ENCODE measurements around the gene CFAP97D2. TPM values are rescaled to one million over a fixed set of nuclear protein-coding genes. Genes with fewer than 3 reads are reported as not detected.
"Not testable (repeated sequence)": the region's sequence is repeated elsewhere in the genome, so short reads cannot be mapped to it uniquely, and the experiment has no call there.

Gene CFAP97D2
- total and polyA plus RNA-seq, 4 donors = 0.22 to 3.0 (median 0.65) TPM; not detected in 1

GRCh38 chr13:114166381-114167131, 12.5 kb upstream of the CFAP97D2 start:
- Histone ChIP-seq H3K9me3 (ENCODE audit: control insufficient read depth, insufficient read depth, low read length) (no peaks in the 10 kb centered on the region), H3K27ac (ENCODE audit: low read depth, low read length) (peak overlapping the region; percentile 80), H3K4me1 (ENCODE audit: control insufficient read depth, insufficient read depth, low read length) (peaks cover 45% of the 10 kb centered on the region), H3K4me3 (ENCODE audit: low read depth, low read length) (no peak overlapping the region), H3K36me3 (ENCODE audit: control insufficient read depth, insufficient read depth, low read length) (no peaks in the 10 kb centered on the region), H3K27me3 (ENCODE audit: control insufficient read depth, insufficient read depth, low read length) (peaks cover 2% of the 10 kb centered on the region)
- WGBS (ENCODE audit: insufficient coverage) = 21% methylated on average over 20 of the region's 20 CpGs
- peak; percentile 53 to 92 (median 66) for DNase-seq (ENCODE audit: low read depth in 4 of 6, low spot score in 6 of 6)

- Histone ChIP-seq H3K27ac (ENCODE audit: low read depth, low read length) (peak overlapping the region; percentile 80), H3K4me1 (ENCODE audit: control insufficient read depth, insufficient read depth, low read length) (peaks cover 39% of the 10 kb centered on the region), H3K27me3 (ENCODE audit: control insufficient read depth, insufficient read depth, low read length) (no peaks in the 10 kb centered on the region), H3K9me3 (ENCODE audit: control insufficient read depth, insufficient read depth, low read length) (no peaks in the 10 kb centered on the region), H3K36me3 (ENCODE audit: control insufficient read depth, insufficient read depth, low read length) (no peaks in the 10 kb centered on the region), H3K4me3 (ENCODE audit: low read depth, low read length) (no peak overlapping the region)
- 43% methylated on average over 5 of the region's 5 CpGs for WGBS (ENCODE audit: insufficient coverage)
- DNase-seq (ENCODE audit: low read depth in 4 of 6, low spot score in 6 of 6) = peak in 2 of 6 donors; percentile 30 to 49
These were observed 11.6 kb upstream of the CFAP97D2 start for GRCh38 chr13:114167426-114167825.

- no peak overlapping the region for H3K27ac ChIP-seq (ENCODE audit: low read depth, low read length)
- 100% methylated on average over 3 of the region's 5 CpGs for WGBS (ENCODE audit: insufficient coverage)
- no peak overlapping the region for H3K4me3 ChIP-seq (ENCODE audit: low read depth, low read length)
- H3K36me3 ChIP-seq (ENCODE audit: control insufficient read depth, insufficient read depth, low read length) = no peaks in the 10 kb centered on the region
- no peaks in the 10 kb centered on the region for H3K27me3 ChIP-seq (ENCODE audit: control insufficient read depth, insufficient read depth, low read length)
- H3K9me3 ChIP-seq (ENCODE audit: control insufficient read depth, insufficient read depth, low read length) = no peaks in the 10 kb centered on the region
- peaks cover 35% of the 10 kb centered on the region for H3K4me1 ChIP-seq (ENCODE audit: control insufficient read depth, insufficient read depth, low read length)
- DNase-seq (ENCODE audit: low read depth in 4 of 6, low spot score in 6 of 6) = no peak
These were observed 11.2 kb upstream of the CFAP97D2 start for GRCh38 chr13:114167885-114168284.

- H3K9me3 ChIP-seq (ENCODE audit: control insufficient read depth, insufficient read depth, low read length) = no peaks in the 10 kb centered on the region
- no peak for DNase-seq (ENCODE audit: low read depth in 4 of 6, low spot score in 6 of 6)
- no peaks in the 10 kb centered on the region for H3K36me3 ChIP-seq (ENCODE audit: control insufficient read depth, insufficient read depth, low read length)
- 78% methylated on average over 1 of the region's 3 CpGs for WGBS (ENCODE audit: insufficient coverage)
- no peak overlapping the region for H3K27ac ChIP-seq (ENCODE audit: low read depth, low read length)
- H3K4me3 ChIP-seq (ENCODE audit: low read depth, low read length) = no peak overlapping the region
- no peaks in the 10 kb centered on the region for H3K27me3 ChIP-seq (ENCODE audit: control insufficient read depth, insufficient read depth, low read length)
- no peaks in the 10 kb centered on the region for H3K4me1 ChIP-seq (ENCODE audit: control insufficient read depth, insufficient read depth, low read length)
These were observed 5.8 kb upstream of the CFAP97D2 start for GRCh38 chr13:114173272-114173671.

GRCh38 chr13:114173745-114174144, 5.3 kb upstream of the CFAP97D2 start:
- Histone ChIP-seq H3K36me3 (ENCODE audit: control insufficient read depth, insufficient read depth, low read length) (no peaks in the 10 kb centered on the region), H3K9me3 (ENCODE audit: control insufficient read depth, insufficient read depth, low read length) (no peaks in the 10 kb centered on the region), H3K4me3 (ENCODE audit: low read depth, low read length) (no peak overlapping the region), H3K27me3 (ENCODE audit: control insufficient read depth, insufficient read depth, low read length) (no peaks in the 10 kb centered on the region), H3K4me1 (ENCODE audit: control insufficient read depth, insufficient read depth, low read length) (no peaks in the 10 kb centered on the region), H3K27ac (ENCODE audit: low read depth, low read length) (no peak overlapping the region)
- no peak for DNase-seq (ENCODE audit: low read depth in 4 of 6, low spot score in 6 of 6)
- WGBS (ENCODE audit: insufficient coverage) = no CpG with 5 or more reads among the region's 1 CpG

GRCh38 chr13:114174529-114174961, 4.5 kb upstream of the CFAP97D2 start:
- no peak overlapping the region for H3K27ac ChIP-seq (ENCODE audit: low read depth, low read length)
- DNase-seq (ENCODE audit: low read depth in 4 of 6, low spot score in 6 of 6) = no peak
- WGBS (ENCODE audit: insufficient coverage) = 56% methylated on average over 3 of the region's 3 CpGs
- H3K36me3 ChIP-seq (ENCODE audit: control insufficient read depth, insufficient read depth, low read length) = no peaks in the 10 kb centered on the region
- H3K4me1 ChIP-seq (ENCODE audit: control insufficient read depth, insufficient read depth, low read length) = peaks cover 4% of the 10 kb centered on the region
- no peaks in the 10 kb centered on the region for H3K27me3 ChIP-seq (ENCODE audit: control insufficient read depth, insufficient read depth, low read length)
- H3K9me3 ChIP-seq (ENCODE audit: control insufficient read depth, insufficient read depth, low read length) = no peaks in the 10 kb centered on the region
- H3K4me3 ChIP-seq (ENCODE audit: low read depth, low read length) = no peak overlapping the region

GRCh38 chr13:114176359-114176902, 2.6 kb upstream of the CFAP97D2 start:
- not testable (repeated sequence) for DNase-seq (ENCODE audit: low read depth in 4 of 6, low spot score in 6 of 6); H3K27ac ChIP-seq (ENCODE audit: low read depth, low read length); H3K4me3 ChIP-seq (ENCODE audit: low read depth, low read length); H3K27me3 ChIP-seq (ENCODE audit: control insufficient read depth, insufficient read depth, low read length); H3K4me1 ChIP-seq (ENCODE audit: control insufficient read depth, insufficient read depth, low read length); H3K9me3 ChIP-seq (ENCODE audit: control insufficient read depth, insufficient read depth, low read length); H3K36me3 ChIP-seq (ENCODE audit: control insufficient read depth, insufficient read depth, low read length)
- 94% methylated on average over 13 of the region's 14 CpGs for WGBS (ENCODE audit: insufficient coverage)

GRCh38 chr13:114177245-114178010, 1.6 kb upstream of the CFAP97D2 start:
- no peak for DNase-seq (ENCODE audit: low read depth in 4 of 6, low spot score in 6 of 6)
- Histone ChIP-seq H3K4me3 (ENCODE audit: low read depth, low read length) (no peak overlapping the region), H3K27me3 (ENCODE audit: control insufficient read depth, insufficient read depth, low read length) (no peaks in the 10 kb centered on the region), H3K9me3 (ENCODE audit: control insufficient read depth, insufficient read depth, low read length) (no peaks in the 10 kb centered on the region), H3K4me1 (ENCODE audit: control insufficient read depth, insufficient read depth, low read length) (peaks cover 4% of the 10 kb centered on the region), H3K36me3 (ENCODE audit: control insufficient read depth, insufficient read depth, low read length) (no peaks in the 10 kb centered on the region), H3K27ac (ENCODE audit: low read depth, low read length) (no peak overlapping the region)
- WGBS (ENCODE audit: insufficient coverage) = 73% methylated on average over 8 of the region's 12 CpGs

GRCh38 chr13:114185182-114185971, 6.3 kb downstream of the CFAP97D2 start:
- no peaks in the 10 kb centered on the region for H3K27me3 ChIP-seq (ENCODE audit: control insufficient read depth, insufficient read depth, low read length)
- no peak overlapping the region for H3K4me3 ChIP-seq (ENCODE audit: low read depth, low read length)
- peaks cover 2% of the 10 kb centered on the region for H3K9me3 ChIP-seq (ENCODE audit: control insufficient read depth, insufficient read depth, low read length)
- H3K36me3 ChIP-seq (ENCODE audit: control insufficient read depth, insufficient read depth, low read length) = no peaks in the 10 kb centered on the region
- peaks cover 2% of the 10 kb centered on the region for H3K4me1 ChIP-seq (ENCODE audit: control insufficient read depth, insufficient read depth, low read length)
- DNase-seq (ENCODE audit: low read depth in 4 of 6, low spot score in 6 of 6) = peak in 1 of 6 donors; percentile 53
- no peak overlapping the region for H3K27ac ChIP-seq (ENCODE audit: low read depth, low read length)
- 94% methylated on average over 15 of the region's 15 CpGs for WGBS (ENCODE audit: insufficient coverage)

Measured in spinal cord (tissue), 10 donors.